Activated naive CD8-positive, alpha-beta T cell treated with anti-CD3 and anti-CD28 coated beads for 36 hours (primary cell): ENCODE results near the gene SLC35G1. TPM values are rescaled to one million over a fixed set of nuclear protein-coding genes. Genes with fewer than 3 reads are reported as not detected.

Source experiments
- total RNA-seq, 2 experiments: library from RNA; stranded (reverse); gene quantifications; one replicate each; pipeline ENCODE4 v1.2.3, GENCODE V29; 2021

The SLC35G1 gene
- total RNA-seq, 2 experiments from 2014 or later = 4.0 to 5.3 TPM

Other genes starting within 250 kb of the SLC35G1 start
- 10 to 100 TPM; 13.9 to 15.9 TPM for gene FRA10AC1, start 191.4 kb upstream of the SLC35G1 start, total RNA-seq
- gene LGI1, start 136.0 kb upstream of the SLC35G1 start, total RNA-seq = not detected
- not detected for gene PLCE1, start 100.0 kb downstream of the SLC35G1 start, total RNA-seq